ENCODE measurements around the gene GRIPAP1.

Gene GRIPAP1

GRCh38 chrX:48958635-48959094 is 43.4 kb downstream of the GRIPAP1 start:
- DNase-seq (ENCODE audit: low spot score): no peak

DNA sequence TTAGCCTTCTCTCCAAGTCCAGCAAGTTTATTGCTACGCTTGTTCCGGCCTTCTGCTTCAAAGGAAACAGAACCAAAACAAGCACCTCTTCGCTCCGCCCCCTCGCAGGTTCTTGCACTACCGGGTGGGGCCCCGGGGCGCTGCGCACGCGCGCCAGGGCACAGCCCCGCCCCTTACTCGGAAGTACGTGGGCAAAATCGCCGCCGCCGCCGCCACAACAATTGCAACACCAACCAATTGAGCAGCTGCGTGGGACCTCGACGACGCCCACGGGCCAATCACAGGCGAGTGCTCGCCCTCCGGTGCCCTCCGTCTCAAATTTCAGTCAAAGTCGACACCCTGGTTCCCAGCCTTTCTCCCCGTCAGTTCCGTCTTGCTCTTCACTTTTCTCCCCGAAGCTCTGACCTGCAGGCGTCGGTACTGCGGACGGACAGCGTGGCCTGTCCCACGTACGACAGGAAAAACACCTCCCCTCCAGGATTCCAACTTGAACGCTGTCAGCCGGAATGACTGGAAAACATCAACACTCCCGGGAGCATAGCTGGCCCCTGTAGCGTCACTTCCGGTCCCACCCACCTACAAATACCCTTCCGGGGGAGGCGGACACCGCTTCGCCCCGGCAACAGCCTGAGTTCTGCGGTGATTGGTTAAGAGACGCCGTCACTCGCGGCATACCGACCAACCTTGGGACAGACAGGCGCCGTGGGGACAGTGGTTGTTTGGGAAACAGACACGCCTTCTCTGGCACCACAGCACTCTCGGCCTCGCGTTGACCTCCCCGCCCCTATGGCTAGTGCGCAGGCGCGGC is 44.0 kb downstream of the GRIPAP1 start:
- peak; percentile 95 for DNase-seq (ENCODE audit: low spot score)

DNA sequence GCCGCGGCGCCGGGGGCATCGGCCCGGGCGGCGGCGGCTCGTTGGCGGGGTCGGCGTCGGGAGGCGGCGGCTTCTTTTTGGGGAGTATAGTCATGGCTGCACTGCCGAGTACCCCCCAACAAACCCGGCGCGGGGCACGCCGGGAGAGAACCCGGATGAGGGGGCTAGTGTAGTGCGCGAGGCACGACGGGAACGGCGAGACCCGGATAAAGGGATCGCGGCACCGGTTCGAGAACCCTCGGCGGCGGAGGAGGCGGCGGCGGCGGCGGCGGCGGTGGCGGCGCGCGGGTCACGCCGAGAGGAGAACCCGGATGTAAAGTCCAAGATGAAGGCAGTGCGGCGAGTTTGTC is 44.6 kb downstream of the GRIPAP1 start, which contains the start of gene OTUD5:
Gene OTUD5, minus strand, starts transcription at position 131 of the 350 bp plus-strand sequence. Its CDS starts 37 bp downstream, at position 94.
- DNase-seq (ENCODE audit: low spot score): peak; percentile 70

DNA sequence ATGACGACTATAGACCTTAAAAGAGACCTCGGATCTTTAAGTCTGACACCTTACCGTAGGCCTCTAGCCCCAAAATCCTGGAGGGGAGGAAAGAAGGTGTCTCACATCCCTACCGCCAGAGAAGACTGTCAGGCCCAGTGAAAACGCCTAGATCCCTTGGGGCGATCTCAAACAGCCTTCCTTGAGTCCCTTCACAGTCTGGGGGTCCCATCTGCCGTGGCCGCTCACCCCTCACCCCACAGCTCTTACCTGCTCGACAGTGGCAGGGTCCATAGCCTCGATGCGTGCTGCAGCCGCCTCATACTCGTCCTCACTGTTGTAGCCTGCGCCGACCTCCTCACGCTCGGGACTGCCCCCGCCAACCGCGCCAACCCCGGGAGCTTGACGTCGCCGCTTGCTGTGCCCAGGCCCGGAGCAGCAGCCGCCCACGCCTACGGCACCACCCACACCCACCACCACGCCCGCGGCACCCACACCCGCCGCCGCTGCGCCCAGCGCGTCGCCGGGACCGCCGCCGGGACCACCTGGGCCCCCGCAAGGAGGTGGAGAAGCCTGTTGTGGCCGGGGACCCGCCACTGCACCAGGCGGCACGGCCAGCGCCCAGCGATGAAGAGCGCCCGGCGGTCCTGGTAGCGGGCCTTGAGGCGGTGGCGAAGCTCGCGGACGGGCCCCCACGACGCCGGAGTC is 45.2 kb downstream of the GRIPAP1 start:
- DNase-seq (ENCODE audit: low spot score): peak; percentile 27

DNA sequence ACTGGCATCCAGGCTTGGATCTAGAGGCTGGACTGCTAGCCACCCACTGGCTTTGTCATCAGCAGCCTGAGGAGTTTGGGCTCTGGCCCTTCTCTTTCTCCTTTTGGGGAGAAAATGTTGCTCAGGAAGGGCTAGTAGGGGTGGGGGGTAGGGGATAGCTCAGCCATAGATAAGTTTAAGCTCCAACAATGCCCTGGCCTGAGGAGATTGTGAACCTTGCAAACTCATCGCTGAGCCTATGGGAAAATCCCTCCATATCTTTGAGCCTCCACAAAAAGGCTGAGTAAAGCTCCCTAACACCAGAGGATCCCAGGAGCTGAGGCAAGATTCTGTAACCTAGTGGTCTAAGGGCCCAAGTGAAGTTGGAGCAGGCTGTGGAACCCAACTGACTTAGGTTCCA is 53.5 kb downstream of the GRIPAP1 start:
- DNase-seq (ENCODE audit: low spot score): no peak

DNA sequence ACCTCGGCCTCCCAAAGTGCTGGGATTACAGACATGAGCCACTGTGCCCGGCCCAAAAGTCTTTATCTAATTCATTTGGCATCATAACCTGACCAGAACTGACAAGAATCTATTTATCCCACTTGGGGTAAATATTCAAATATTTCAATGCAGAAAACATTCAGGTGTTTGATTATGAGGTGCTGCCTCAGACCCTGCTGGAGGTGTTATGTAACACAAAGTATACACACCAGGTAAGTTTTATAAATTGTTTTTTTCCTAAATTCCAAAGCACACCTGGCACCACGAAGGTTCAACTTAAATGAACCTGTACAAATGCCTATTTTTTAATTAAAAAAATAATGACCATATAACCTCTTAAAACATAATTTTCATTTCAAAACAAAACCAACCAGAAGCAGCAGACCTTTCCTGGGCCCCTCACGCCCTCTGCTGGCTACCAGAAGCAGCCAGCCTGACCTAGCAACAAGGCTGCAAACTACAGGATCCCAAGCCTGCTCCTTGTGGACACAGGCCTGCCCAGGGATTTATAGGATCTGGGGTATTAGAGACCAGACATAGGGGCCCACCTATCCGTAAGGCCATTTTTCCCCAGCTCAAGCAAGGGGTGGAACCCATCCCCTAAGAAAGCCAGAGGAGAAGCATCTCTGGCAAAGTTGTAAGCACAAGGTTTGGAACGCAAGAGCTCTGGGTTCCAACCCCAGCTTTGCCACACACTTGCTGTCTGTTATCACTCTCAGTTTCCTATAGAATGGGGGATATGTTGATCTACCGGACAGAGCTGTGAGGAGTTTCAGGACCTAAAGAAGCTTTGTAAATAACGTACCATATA is 56.3 kb downstream of the GRIPAP1 start:
- DNase-seq (ENCODE audit: low spot score): peak; percentile 57

GRCh38 chrX:48942895-48943294 is 59.2 kb downstream of the GRIPAP1 start:
- DNase-seq (ENCODE audit: low spot score): no peak

DNA sequence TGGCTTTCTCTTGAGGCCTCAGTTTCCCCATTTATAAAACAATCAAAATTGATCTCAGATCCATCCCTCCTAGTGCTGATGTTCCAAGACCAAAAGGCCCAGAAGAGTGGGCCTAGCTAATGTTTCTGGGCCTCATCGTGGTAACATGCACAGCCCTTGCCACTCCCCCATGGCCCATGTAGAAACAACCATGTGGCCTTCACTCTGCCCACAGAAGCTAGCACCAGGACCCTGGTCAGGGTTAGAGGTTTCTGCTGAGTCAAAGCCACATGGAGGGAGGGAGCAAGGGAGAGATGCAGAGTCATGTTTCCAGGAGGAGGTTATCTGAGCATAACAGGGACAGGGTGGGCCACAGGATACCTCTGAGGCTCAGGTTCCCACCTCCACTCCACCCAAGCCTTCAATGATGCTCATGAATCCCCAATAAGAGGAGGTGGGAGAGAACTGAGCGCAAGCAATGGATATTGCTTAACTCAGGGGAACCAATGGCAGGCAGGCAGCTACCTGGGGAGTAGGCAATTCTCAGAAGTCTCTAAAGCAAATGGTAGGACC is 61.6 kb downstream of the GRIPAP1 start:
- no peak for DNase-seq (ENCODE audit: low spot score)

- DNase-seq (ENCODE audit: low spot score): peak; percentile 55
Measured at GRCh38 chrX:48939524-48940228, 62.4 kb downstream of the GRIPAP1 start.

DNA sequence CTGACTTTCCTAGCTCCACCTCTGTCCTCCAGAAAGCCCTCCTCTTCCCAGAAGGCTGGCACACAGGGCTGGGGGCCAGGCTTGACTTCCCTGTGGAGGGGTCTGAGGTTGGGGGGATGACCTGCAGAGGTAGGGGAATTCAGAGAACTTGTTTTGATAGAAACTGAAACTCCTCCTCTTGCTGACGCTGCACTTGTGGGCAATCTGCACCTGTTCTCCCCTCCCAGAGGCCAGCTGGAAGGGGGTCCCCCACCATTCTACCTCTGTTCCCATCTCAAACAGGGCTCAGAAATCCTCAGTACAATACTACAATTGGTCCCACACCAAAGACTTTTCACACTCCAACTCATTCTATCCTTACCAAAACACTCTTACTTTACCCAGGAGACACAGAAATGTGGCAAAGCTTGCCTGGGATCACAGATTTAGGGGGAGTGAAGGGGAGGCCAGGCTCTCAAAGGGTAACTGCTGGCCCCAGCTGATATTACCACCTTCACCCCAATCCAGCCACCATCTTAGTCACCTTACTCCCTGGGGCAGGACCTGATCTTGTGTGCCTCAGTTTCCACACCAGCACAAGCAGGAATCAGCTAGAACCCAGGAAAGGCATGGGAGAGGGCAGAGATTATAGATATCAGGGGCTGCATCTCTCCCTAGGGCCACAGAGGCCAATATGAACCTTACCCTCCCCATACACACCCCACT is 63.2 kb downstream of the GRIPAP1 start:
- peak; percentile 85 for DNase-seq (ENCODE audit: low spot score)

GRCh38 chrX:48937054-48937907 is 64.8 kb downstream of the GRIPAP1 start:
- peak; percentile 94 for DNase-seq (ENCODE audit: low spot score)

DNA sequence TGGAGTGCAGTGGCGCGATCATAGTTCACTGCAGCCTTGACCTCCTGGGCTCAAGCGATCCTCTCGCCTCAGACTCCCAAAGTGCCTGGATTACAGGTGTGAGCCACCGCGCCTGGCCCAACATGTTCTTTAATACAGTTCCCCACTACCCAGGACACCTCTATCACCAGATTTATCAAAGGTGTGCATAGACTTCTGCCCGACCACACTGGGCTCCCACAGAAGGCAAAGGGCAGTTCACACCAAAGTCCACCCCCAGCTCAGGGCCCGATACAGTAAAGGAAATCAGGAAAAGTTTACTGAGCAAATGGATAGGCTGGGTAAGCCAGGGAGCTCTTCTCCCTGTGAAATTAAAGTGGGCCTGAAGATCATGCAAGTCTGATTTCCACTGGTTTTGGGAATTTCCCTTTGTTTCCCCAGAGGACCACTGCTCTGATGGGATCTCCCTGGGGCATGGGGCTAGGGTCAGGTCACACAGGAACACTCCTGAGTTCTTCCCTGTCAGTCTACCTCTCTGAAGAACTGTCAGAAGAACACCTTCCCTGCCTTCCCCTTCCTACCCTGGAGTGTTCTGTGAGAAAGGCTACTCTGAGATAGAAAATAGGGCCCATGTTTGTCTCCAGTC is 65.5 kb downstream of the GRIPAP1 start:
- DNase-seq (ENCODE audit: low spot score): no peak

DNA sequence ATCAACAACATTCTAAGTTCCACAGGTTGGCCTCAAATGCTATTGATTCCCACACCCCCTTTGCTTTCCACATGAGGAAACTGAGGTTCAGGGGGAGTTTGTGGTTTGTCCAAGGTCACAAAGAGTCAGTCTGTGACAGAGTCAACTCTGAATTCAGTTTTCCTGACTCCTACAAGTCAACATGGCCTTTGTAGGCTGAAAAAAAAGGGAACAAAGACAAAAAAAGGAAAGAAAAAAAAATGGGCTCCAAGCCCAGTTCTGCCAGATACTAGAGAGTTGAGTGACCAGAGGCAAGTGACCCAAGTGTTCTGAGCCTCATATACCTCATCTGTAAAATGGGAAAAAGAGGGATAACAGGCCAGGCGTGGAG is 66.8 kb downstream of the GRIPAP1 start:
- no peak for DNase-seq (ENCODE audit: low spot score)

GRCh38 chrX:48934581-48935300 is 67.3 kb downstream of the GRIPAP1 start:
- DNase-seq (ENCODE audit: low spot score): peak; percentile 72

- no peak for DNase-seq (ENCODE audit: low spot score)
Measured at GRCh38 chrX:48933757-48934156, 68.3 kb downstream of the GRIPAP1 start.

- DNase-seq (ENCODE audit: low spot score): no peak
Measured at GRCh38 chrX:48927736-48928382, 74.2 kb downstream of the GRIPAP1 start.

- no peak for DNase-seq (ENCODE audit: low spot score)
Measured at GRCh38 chrX:48927123-48927522, 74.9 kb downstream of the GRIPAP1 start.

DNA sequence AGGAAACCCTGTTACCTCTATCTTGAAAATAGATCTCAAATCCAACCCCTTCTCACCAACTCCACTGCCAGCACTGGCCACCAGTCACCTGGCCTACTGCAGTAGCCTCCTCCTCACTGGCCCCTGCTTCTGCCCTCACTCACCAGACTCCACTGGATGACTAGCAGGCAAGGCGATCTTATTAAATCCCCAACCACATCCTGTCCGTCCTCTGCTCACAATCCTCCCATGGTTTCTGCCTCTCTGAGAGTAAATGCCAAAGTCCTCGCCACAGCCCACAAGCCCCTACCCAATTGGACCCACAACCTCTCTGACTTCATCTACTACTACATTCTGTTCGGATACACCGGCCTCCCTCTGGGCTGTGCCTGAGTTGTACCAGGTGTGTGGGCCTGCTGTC is 77.8 kb downstream of the GRIPAP1 start:
- DNase-seq (ENCODE audit: low spot score): no peak
